ENCODE measurements around the gene ZBTB20. TPM values are rescaled to one million over a fixed set of nuclear protein-coding genes. Genes with fewer than 3 reads are reported as not detected.

The ZBTB20 gene
- total and polyA plus RNA-seq, 10 of the 15 experiments (the other 5 are each of a cell fraction or from before 2014, with no cell fraction given), result 0.20 to 5.5 (median 2.2) TPM

DNA sequence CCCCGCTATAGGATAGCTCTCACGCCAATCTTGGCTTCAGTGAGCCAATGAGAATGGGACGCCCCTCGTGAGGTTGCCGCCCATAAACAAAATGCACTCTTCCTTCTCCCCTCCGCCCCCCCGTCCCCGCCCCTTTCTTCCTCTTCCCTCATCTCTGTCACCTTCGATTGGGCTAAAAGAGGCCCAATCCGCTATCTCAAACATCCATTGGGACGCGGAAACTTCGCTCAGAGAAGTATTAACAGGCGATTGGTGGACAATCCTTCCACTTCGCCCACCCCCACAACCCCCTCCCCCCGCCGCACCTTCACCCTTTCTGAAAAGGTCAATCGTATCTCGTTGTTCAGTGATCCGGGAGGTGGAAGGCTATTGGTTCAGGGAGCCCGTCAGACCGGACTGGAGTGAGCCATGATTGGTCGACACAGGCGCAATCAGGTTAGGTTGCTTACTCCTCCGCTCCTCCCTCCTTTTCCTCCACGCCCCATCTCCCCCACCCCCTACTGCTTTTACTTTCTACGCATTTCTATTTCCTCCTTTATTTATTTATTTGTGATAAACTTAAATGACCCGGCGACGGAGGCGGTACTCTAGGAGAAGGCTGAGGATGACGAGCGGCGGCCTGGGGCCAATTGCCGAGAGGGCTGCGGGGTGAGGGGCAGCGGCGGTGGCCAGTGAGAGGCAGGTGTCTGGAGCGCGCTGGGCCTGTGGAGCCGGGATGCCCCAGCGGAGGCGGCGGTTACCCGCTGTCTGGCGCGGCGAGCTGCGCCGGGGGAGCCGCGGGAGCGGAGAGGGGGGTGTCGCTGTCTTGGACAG lies 447 bp upstream of the ZBTB20 start (continued):
- TF ChIP-seq BCL3 (IDR thresholded peaks at IDR 0.05; ENCODE audit: borderline replicate concordance, insufficient read depth, low read depth, low read length, poor library complexity, severe bottlenecking), result no peak
- TF ChIP-seq, protein P1, sequence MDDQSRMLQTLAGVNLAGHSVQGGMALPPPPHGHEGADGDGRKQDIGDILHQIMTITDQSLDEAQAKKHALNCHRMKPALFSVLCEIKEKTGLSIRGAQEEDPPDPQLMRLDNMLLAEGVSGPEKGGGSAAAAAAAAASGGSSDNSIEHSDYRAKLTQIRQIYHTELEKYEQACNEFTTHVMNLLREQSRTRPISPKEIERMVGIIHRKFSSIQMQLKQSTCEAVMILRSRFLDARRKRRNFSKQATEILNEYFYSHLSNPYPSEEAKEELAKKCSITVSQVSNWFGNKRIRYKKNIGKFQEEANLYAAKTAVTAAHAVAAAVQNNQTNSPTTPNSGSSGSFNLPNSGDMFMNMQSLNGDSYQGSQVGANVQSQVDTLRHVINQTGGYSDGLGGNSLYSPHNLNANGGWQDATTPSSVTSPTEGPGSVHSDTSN (IDR thresholded peaks at IDR 0.05; ENCODE audit: insufficient replicate concordance, low read depth, low read length), result peak; percentile 95
- TF ChIP-seq, protein P2, sequence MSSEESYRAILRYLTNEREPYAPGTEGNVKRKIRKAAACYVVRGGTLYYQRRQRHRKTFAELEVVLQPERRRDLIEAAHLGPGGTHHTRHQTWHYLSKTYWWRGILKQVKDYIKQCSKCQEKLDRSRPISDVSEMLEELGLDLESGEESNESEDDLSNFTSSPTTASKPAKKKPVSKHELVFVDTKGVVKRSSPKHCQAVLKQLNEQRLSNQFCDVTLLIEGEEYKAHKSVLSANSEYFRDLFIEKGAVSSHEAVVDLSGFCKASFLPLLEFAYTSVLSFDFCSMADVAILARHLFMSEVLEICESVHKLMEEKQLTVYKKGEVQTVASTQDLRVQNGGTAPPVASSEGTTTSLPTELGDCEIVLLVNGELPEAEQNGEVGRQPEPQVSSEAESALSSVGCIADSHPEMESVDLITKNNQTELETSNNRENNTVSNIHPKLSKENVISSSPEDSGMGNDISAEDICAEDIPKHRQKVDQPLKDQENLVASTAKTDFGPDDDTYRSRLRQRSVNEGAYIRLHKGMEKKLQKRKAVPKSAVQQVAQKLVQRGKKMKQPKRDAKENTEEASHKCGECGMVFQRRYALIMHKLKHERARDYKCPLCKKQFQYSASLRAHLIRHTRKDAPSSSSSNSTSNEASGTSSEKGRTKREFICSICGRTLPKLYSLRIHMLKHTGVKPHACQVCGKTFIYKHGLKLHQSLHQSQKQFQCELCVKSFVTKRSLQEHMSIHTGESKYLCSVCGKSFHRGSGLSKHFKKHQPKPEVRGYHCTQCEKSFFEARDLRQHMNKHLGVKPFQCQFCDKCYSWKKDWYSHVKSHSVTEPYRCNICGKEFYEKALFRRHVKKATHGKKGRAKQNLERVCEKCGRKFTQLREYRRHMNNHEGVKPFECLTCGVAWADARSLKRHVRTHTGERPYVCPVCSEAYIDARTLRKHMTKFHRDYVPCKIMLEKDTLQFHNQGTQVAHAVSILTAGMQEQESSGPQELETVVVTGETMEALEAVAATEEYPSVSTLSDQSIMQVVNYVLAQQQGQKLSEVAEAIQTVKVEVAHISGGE (CRISPR knock-in tag; IDR thresholded peaks at IDR 0.05), result no peak
- TF ChIP-seq MXI1 (IDR thresholded peaks at IDR 0.05; ENCODE audit: low read depth, low read length), result no peak
- peak; percentile 54; the same call in 1 of the 2 replicates for TF ChIP-seq TAF1 (IDR thresholded peaks at IDR 0.05; ENCODE audit: borderline replicate concordance, low read depth, low read length)
- TF ChIP-seq, protein P3, sequence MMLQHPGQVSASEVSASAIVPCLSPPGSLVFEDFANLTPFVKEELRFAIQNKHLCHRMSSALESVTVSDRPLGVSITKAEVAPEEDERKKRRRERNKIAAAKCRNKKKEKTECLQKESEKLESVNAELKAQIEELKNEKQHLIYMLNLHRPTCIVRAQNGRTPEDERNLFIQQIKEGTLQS (IDR thresholded peaks at IDR 0.05; ENCODE audit: borderline replicate concordance, extremely low read depth, low read depth, low read length), result no peak
- peak; percentile 90 for TF ChIP-seq IKZF1 (conservative IDR thresholded peaks at IDR 0.05)
- TF ChIP-seq SMAD5 (IDR thresholded peaks at IDR 0.05; ENCODE audit: low read depth), result 0 out of 2 replicates have a peak, but pooled peaks have one; percentile 30
- TF ChIP-seq POLR2A (IDR thresholded peaks at IDR 0.05; ENCODE audit: low read depth, low read length), result peak; percentile 89
- TF ChIP-seq USF2 (IDR thresholded peaks at IDR 0.05; ENCODE audit: borderline replicate concordance, low read depth, low read length), result no peak
- no peak for TF ChIP-seq EZH2 (IDR thresholded peaks at IDR 0.05; ENCODE audit: borderline replicate concordance, control insufficient read depth, low read depth, low read length)
- no peak; the same call in none of the 2 replicates for TF ChIP-seq CREM (IDR thresholded peaks at IDR 0.05; ENCODE audit: low read depth)
- TF ChIP-seq HDAC2 (IDR thresholded peaks at IDR 0.05), result no peak
- TF ChIP-seq RCOR1 (conservative IDR thresholded peaks at IDR 0.05; ENCODE audit: low read depth, low read length), result 0 out of 2 replicates have a peak, but pooled peaks have one; percentile 71
- TF ChIP-seq IRF4 (IDR thresholded peaks at IDR 0.05; ENCODE audit: low read depth, low read length), result no peak
- TF ChIP-seq CHD1 (IDR thresholded peaks at IDR 0.05; ENCODE audit: low read depth, low read length), result no peak
- TF ChIP-seq, protein P4, sequence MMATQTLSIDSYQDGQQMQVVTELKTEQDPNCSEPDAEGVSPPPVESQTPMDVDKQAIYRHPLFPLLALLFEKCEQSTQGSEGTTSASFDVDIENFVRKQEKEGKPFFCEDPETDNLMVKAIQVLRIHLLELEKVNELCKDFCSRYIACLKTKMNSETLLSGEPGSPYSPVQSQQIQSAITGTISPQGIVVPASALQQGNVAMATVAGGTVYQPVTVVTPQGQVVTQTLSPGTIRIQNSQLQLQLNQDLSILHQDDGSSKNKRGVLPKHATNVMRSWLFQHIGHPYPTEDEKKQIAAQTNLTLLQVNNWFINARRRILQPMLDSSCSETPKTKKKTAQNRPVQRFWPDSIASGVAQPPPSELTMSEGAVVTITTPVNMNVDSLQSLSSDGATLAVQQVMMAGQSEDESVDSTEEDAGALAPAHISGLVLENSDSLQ (IDR thresholded peaks at IDR 0.05), result peak; percentile 99
- TF ChIP-seq MTA3 (IDR thresholded peaks at IDR 0.05; ENCODE audit: borderline replicate concordance, low read length), result no peak
- TF ChIP-seq BRCA1 (IDR thresholded peaks at IDR 0.05; ENCODE audit: low read depth, low read length), result no peak
- no peak for TF ChIP-seq TCF7 (IDR thresholded peaks at IDR 0.05; ENCODE audit: borderline replicate concordance)
- TF ChIP-seq BMI1 (IDR thresholded peaks at IDR 0.05; ENCODE audit: borderline replicate concordance), result no peak
